Measurements from ENCODE around the gene MGLL. TPM values are rescaled to one million over a fixed set of nuclear protein-coding genes. Genes with fewer than 3 reads are reported as not detected.

Gene MGLL
- total RNA-seq, 1 donor from 2014 or later, result 36.4 TPM

GRCh38 chr3:127774647-127775046 lies 47.7 kb downstream of the MGLL start:
- DNase-seq, result no peak

DNA sequence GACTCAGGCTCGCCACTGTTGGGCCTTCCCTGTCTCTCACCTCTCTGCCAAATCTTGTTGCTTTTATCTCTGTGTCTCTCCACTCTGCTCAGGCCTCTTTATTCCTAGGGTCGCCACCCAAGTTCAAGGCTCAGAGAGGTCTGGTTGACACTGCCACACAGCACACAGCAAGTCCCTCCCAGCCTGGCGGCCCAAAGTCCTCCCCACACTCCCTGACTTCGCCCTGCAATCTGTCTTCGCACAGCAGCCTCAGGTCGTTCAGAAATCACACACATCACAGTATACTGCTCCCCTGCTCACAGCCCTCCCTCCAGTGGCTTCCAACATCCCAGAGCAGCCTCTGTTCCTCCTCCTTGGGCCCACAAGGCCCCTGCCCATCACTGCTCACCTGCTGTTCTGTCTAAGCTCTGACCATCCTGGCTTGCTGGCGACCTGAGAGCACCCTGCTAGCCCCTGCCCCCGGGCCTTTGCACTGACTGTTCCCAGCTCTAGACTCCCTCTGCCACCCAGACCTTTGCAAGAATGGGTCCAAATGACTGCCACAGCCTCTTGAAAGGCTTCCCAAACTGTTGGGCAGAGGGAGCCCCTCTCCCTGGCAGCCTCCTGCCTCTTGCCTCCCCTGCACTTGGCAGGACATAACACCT lies 48.4 kb downstream of the MGLL start:
- no peak for DNase-seq

DNA sequence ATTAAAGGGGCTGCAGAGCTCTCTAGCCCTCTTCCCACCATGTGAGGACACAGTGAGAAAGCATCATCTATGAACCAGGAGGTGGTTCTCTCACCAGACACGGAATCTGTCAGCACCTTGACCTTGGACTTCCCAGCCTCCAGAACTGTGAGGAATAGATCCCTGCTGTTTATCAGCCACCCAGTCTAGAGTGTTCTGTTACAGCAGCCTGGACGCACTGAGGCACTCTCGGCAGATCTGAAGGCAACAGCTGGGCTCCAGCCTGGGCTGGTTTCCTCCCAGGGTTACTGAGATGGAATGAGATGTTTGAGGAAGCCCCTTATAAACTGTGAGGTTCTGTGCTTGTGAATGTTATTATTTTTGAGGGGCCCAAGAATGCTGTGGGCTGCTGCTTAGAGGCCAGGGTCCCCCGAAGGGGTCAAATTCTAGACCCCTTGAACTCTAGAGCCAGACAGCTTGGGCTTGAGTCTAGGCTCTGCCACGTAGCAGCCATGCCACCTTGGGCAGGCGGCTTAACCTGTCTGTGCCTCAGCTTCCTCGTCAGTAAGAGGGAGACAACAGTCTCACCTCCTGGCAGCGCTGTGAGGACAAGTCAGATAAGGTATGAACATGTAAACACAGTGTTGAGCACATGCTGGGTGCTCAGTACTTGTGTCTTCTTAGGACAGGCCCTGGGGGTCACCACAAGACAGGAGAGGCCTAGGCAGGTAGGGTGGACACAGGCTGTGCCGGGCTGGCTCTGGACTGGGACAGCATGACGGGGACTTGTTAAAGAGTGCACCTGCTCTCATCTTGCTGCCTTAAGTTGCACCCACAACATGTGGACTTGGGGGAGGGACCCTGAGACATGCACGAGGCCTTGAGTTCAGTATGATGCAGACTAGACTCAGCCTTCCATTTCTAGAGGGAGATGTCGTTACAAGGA lies 49.2 kb downstream of the MGLL start:
- no peak for DNase-seq

GRCh38 chr3:127772273-127772672 lies 50.0 kb downstream of the MGLL start:
- DNase-seq, result no peak

GRCh38 chr3:127771746-127772145 lies 50.6 kb downstream of the MGLL start:
- DNase-seq, result no peak

GRCh38 chr3:127770671-127771355 lies 51.5 kb downstream of the MGLL start:
- DNase-seq, result no peak

DNA sequence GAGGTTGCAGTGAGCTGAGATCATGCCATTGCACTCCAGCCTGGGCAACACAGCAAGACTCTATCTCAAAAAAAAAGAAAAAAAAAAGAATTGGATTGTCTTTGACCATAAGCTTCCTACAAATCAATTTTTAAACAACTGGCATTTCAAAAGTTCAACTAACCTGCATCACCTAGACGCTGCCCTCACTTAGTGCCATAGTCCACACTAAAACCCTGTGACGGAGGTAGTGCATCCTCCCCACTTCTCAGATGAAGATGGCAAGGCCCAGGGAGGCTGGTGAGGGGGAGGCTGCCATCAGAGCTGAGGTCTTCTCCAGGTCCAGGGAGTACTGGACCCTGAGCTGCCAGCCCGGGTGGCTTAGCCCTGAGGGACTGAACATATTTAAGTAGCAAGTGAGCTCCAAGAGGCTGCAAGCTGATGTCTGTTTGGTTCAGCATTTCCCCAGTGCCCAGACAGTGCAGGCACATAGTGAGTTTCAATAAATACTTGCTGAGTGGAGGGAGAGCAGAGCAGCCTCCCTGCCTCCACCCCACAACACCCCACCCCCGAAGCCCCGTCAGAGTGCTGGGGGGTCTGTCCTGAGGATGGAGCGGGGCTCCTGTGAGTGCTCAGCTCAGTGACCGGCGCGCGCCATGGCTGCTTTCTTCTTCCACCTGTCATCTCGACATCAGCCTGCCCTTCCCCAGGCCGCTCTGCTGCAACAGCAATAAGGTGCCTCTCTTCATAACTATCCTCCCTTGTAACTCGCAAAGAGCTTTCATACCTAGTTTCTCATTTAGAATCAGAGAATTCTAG lies 52.8 kb downstream of the MGLL start:
- DNase-seq, result no peak

DNA sequence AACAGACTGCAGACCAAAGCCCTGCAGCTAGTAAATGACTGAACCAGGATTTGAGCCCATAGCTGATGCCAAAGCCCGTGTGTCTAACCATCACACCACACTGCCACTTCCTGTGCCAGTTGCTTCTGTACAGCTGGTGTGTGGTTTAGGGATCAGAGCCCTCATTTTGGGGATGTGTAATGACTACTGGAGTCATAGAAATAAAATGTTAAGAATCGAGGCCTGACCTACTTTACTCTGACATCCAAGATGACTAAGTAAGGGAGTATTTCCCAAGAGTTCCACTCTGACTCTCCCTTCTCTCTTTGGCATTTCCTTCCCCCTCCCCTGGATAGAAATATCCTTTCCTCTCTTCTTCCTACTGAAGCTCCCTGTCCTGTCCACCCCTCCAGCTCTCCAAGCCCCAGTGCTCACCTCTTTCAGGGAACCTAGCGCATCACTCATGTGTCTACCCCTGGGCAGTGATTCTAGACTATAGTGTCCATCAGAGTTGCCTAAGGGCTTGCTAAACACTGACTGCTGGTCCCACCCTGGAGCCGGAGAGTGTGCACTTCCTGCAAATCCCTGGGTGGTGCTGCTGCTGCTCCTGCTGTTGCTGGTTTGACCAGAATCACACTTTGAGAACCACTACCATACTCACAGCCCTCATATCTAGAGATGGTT lies 53.8 kb downstream of the MGLL start:
- no peak for DNase-seq

DNA sequence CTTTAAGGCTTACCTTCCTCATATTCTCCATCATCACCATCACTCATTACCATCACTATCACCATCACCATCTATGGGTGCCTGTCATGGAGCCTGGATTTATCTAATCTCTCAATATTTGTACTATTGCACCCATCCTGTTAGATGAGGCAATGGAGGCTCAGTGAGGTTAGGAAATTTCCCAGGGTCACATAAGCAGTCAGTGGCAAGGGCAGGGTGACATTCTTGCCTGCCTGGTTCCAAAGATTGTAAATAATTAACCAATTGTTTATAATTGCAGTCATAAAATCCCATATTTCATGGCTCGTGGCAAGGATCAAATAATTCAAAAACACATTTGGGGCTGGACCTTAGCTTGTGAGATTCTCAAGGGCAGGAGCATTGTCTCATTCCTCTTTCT lies 55.2 kb downstream of the MGLL start:
- no peak for DNase-seq

GRCh38 chr3:127765735-127766134 lies 56.6 kb downstream of the MGLL start:
- DNase-seq, result no peak

DNA sequence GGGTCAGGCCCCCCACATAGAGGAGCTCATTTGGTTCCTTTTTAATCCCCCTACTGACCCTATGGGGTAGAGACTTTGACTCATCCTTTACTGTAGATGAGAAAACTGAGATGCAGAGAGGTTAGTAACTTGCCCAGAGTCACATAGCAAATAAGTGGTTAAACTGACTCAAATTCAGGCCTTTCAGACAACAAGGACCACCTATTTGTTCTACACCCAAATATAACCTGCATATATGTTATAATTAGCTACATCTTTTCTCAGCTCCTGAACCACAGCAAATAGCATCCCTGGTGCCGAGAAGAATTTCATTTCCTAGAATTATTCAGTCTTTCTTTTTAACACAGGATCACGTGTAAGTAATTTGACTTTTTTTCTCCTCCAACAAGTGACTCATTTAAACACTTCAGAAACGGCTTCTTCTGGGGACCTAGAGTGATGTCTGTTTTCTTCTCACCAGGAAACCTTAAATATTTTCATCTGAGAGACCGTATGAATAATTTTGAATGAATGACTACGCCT lies 57.4 kb downstream of the MGLL start:
- no peak for DNase-seq

- no peak for DNase-seq
Measured at GRCh38 chr3:127764301-127764700, 58.0 kb downstream of the MGLL start.

- DNase-seq, result no peak
Measured at GRCh38 chr3:127763816-127764215, 58.5 kb downstream of the MGLL start.

GRCh38 chr3:127763337-127763736 lies 59.0 kb downstream of the MGLL start:
- DNase-seq, result no peak

- DNase-seq, result no peak
Measured at GRCh38 chr3:127762787-127763105, 59.6 kb downstream of the MGLL start.

DNA sequence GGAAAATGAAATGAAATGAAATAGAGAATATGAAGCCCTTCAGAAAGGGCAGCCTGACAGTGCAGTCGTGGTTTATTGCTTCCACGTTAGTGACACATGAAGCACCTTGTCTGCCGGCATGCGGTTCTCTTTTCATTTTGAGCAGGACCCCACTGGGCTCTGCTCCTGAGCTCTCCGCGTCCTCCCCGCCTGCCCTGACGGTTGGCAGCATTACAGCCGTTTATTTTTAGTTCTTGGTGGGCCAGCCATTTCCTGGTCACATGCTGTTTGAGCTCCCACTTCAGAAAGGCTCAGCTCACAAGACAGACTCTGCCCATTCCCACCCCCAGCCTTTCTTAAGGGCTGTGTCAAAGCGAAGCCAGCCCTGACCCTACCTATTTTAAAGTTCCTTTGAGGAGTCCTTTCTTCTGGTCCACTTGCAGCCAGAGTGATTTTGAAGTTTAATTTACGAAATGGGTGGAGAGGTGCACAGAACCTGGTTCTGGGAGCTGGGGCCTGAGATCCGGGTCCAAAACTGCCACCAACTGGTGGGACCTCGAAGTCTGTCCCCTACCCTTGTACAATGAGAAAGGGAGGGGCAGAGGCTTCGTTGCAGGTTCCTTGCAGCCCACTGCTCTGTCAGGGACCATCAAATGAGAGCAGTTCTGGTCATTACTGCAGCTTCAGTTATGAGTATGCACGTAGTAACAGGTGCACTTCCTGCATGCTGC lies 60.1 kb downstream of the MGLL start:
- peak; percentile 87 for DNase-seq

DNA sequence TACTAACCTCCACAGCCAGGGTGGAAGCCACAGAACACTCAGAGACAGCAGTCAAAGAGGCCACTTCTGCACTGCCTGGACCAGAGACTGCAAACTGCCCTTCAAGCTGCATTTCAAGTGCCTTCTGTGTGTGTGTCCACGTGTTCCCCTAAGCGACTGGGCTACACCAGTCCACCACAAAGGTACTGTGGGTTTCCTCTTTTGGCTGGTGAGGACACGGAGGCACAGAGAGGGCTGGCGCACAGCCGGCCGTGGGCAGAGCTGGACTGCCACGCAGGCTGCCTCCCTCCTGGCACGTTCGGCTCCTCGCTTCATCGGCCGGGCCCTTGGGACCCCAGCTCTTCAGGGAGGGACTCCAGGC lies 60.9 kb downstream of the MGLL start:
- DNase-seq, result no peak

DNA sequence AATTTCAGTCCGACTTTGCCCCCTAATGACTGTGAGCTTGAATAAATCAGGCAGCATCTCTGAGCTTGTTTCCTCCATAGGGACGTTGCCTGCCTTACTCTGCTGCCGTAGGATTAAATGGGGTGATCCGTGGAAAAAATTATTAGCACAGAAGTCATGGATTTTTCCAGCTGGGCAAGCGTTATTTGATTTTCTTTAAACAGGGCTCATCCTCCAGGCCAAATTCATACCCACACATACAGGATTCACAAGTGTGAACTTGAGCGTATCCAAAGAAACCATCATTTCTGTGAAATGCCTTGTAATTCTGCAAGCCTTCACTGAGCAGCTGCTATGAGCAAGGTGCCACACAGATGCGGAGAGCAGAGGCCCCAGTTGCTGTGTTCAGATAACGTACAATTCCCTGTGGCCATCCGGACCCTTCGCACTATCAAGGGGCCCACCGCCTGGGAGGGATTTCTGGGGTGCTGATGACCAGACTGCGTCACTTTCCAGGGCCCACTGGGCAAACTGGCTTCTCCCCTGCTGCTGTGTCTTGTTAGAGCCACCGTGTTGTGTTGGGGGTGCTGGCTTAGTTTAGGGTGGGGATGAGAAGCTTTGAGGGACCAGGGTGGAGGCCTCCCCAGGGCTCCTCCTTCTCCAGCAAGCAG lies 61.4 kb downstream of the MGLL start:
- no peak for DNase-seq

DNA sequence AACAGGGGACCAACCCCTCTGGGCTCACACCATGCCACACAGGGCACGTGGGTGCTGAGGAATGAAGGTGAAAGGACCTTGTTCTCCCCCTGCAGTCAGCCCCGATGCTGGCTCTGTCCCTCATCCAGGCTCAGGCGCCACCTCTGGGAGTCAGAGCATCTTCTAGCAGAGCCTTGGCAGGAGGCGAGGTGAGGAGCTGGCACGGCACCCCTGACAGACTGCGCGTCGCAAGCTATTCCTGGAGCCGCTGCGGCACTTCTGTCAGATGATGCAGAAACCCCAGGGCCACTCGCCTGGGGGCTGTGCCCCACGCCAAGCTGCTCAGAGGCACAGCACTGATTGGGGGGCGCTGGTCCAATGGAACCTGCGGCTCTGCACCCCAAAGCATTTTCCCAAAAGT lies 62.0 kb downstream of the MGLL start:
- no peak for DNase-seq

DNA sequence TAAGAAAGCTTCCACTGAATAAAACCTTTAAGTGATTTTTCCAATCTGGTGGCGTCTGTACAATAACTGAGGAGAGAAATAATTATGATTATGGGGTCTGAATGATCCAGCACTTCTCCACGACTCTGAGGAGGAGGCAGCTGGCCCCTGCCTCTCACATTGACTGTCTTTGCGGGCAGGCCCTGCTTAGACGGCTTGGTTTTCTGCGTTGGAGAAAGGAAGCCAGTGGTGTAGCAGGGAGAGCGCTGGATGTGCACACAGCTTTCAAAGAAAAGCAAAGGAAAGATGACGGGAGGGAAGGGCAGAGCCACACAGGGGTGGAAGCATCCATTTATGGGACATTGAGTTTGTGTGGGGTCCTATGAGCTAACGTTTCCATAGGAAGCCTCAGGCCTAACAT lies 62.5 kb downstream of the MGLL start:
- DNase-seq, result no peak

GRCh38 chr3:127758013-127758412 lies 64.3 kb downstream of the MGLL start:
- DNase-seq, result no peak
